WTC11 (cell line): ENCODE results near the gene PPP4R4. TPM values are rescaled to one million over a fixed set of nuclear protein-coding genes. Genes with fewer than 3 reads are reported as not detected.
A peak's percentile ranks its signal among the peaks of the same experiment; 100 is the strongest.

Experiments
- ATAC-seq: fragments of 200-7000 bp; cut with Tn5 transposase; 2 replicates; pipeline ENCODE4 v1.10.0; 2021; ENCODE audit warnings: mild to moderate bottlenecking, moderate library complexity
- CTCF ChIA-PET: fragments of 300-600 bp; sonication (Branson Sonifier 250); formaldehyde crosslinking; loops from one replicate; lab custom pipeline; 2021; ENCODE audit warnings: antibody characterized with exemption; lab: Charles Lee
- POLR2A ChIA-PET: fragments of 350-600 bp; sonication (Branson Sonifier 250); formaldehyde crosslinking; loops from one replicate; lab custom pipeline; 2021; ENCODE audit warnings: antibody characterized with exemption; lab: Charles Lee
- DNase-seq: peaks from one replicate; pipeline ENCODE4 v3.0.0; 2021; ENCODE audit warnings: low spot score
- H3K27ac Mint-ChIP-seq: 2 replicates; pipeline ENCODE4 v1.8.0; 2021; ENCODE audit warnings: mixed read lengths
- H3K27me3 Mint-ChIP-seq: 2 replicates; pipeline ENCODE4 v1.8.0; 2021; ENCODE audit warnings: low read depth, mild to moderate bottlenecking, moderate library complexity, mixed read lengths
- H3K36me3 Mint-ChIP-seq: 2 replicates; pipeline ENCODE4 v1.8.0; 2021; ENCODE audit warnings: mixed read lengths
- H3K4me1 Mint-ChIP-seq: 2 replicates; pipeline ENCODE4 v1.8.0; 2022; ENCODE audit warnings: mixed read lengths
- H3K4me3 Mint-ChIP-seq: 2 replicates; pipeline ENCODE4 v1.8.0; 2021; ENCODE audit warnings: mild to moderate bottlenecking, moderate library complexity, mixed read lengths
- H3K9me3 Mint-ChIP-seq: 2 replicates; pipeline ENCODE4 v1.8.0; 2021; ENCODE audit warnings: mixed read lengths
- AFF4 ChIP-seq: sonication (generic); formaldehyde crosslinking; IDR thresholded peaks from 2 replicates; pipeline ENCODE4 v1.8.1; 2023; ENCODE audit warnings: mild to moderate bottlenecking, missing genetic modification reagents, borderline replicate concordance
- CBFB ChIP-seq: sonication (generic); formaldehyde crosslinking; IDR thresholded peaks from 2 replicates; pipeline ENCODE4 v1.8.1; 2022; ENCODE audit warnings: mild to moderate bottlenecking, low read depth, missing genetic modification reagents
- EMX1 ChIP-seq: fragments of 250-450 bp; sonication (Bioruptor Pico); IDR thresholded peaks from 2 replicates; pipeline ENCODE4 v1.8.0; 2021; ENCODE audit warnings: mild to moderate bottlenecking
- GABPB1 ChIP-seq: sonication (generic); formaldehyde crosslinking; IDR thresholded peaks from 2 replicates; pipeline ENCODE4 v1.8.1; 2023; ENCODE audit warnings: mild to moderate bottlenecking, missing genetic modification reagents
- GTF2I ChIP-seq: fragments of 250-450 bp; sonication (Bioruptor Pico); conservative IDR thresholded peaks from 2 replicates; pipeline ENCODE4 v1.4.0; 2021; ENCODE audit warnings: mild to moderate bottlenecking
- HMGA2 ChIP-seq: fragments of 250-450 bp; sonication (Bioruptor Pico); IDR thresholded peaks from 2 replicates; pipeline ENCODE4 v1.4.0; 2021; ENCODE audit warnings: mild to moderate bottlenecking, moderate library complexity
- MYBL2 ChIP-seq: sonication (generic); formaldehyde crosslinking; IDR thresholded peaks from 2 replicates; pipeline ENCODE4 v1.8.1; 2023; ENCODE audit warnings: mild to moderate bottlenecking, moderate library complexity, missing genetic modification reagents
- NR1H2 ChIP-seq: sonication (generic); formaldehyde crosslinking; IDR thresholded peaks from 2 replicates; pipeline ENCODE4 v1.9.0; 2021; ENCODE audit warnings: mild to moderate bottlenecking, moderate library complexity, missing genetic modification reagents
- NR2C2 ChIP-seq: sonication (generic); formaldehyde crosslinking; IDR thresholded peaks from 2 replicates; pipeline ENCODE4 v1.8.0; 2022; ENCODE audit warnings: mild to moderate bottlenecking, missing genetic modification reagents
- PREB ChIP-seq: sonication (generic); formaldehyde crosslinking; IDR thresholded peaks from 2 replicates; pipeline ENCODE4 v1.8.1; 2022; ENCODE audit warnings: mild to moderate bottlenecking, missing genetic modification reagents, moderate library complexity, borderline replicate concordance
- RORB ChIP-seq: fragments of 250-450 bp; sonication (Bioruptor Pico); IDR thresholded peaks from 2 replicates; pipeline ENCODE4 v1.9.0; 2021; ENCODE audit warnings: mild to moderate bottlenecking
- SP1 ChIP-seq: sonication (generic); formaldehyde crosslinking; conservative IDR thresholded peaks from 2 replicates; pipeline ENCODE4 v1.8.1; 2022; ENCODE audit warnings: missing genetic modification reagents
- ZNF219 ChIP-seq: sonication (generic); formaldehyde crosslinking; IDR thresholded peaks from 2 replicates; pipeline ENCODE4 v1.8.0; 2023; ENCODE audit warnings: missing genetic modification reagents, mild to moderate bottlenecking, borderline replicate concordance
- ZNF232 ChIP-seq: sonication (generic); formaldehyde crosslinking; IDR thresholded peaks from 2 replicates; pipeline ENCODE4 v1.8.0; 2022; ENCODE audit warnings: mild to moderate bottlenecking, missing genetic modification reagents
- ZNF512 ChIP-seq: sonication (generic); formaldehyde crosslinking; IDR thresholded peaks from 2 replicates; pipeline ENCODE4 v1.8.1; 2022; ENCODE audit warnings: missing genetic modification reagents, borderline replicate concordance
- total RNA-seq: library from RNA; stranded (reverse); gene quantifications from 3 replicates; pipeline ENCODE4 v1.2.3, GENCODE V29; 2021

PPP4R4 gene
- total RNA-seq, 1 experiment from 2014 or later, result 9.6 TPM

DNA sequence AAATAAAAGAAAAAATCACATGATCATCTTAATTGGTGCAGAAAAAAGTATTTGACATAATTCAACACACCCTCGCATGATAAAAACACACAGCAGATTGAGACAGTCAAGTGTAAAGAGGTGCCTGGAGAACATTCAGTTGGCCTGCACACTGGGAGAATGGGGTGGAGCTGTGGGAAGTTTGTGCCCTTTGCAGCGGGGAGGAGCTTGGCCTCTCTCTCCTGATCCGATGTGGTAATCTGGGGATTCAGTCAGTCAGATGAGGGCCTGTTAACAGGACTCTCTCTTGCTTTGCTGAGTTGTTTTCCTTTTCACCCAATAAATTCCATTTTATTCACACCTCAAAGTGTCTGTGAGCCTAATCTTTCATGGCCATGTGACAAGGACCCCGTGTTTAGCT lies 143.1 kb downstream of the PPP4R4 start:
- no peak overlapping the region for H3K4me3 Mint-ChIP-seq
- ChIA-PET CTCF (interaction anchor here (1.0 kb wide), 2 partner anchors 10 to 281 kb away, joined by 3 to 5 read pairs; no protein-coding TSS in a partner anchor), POLR2A (no interaction called here)
- no peaks in the 10 kb centered on the region for H3K27me3 Mint-ChIP-seq
- no peaks in the 10 kb centered on the region for H3K36me3 Mint-ChIP-seq
- DNase-seq (no peak), ATAC-seq (peak; percentile 72)
- TF ChIP-seq EMX1 (CRISPR knock-in tag), result no peak
- no peaks in the 10 kb centered on the region for H3K9me3 Mint-ChIP-seq
- H3K4me1 Mint-ChIP-seq, result 0 out of 2 replicates have a peak, but pooled peaks cover 2% of the 10 kb centered on the region
- H3K27ac Mint-ChIP-seq, result no peak overlapping the region

DNA sequence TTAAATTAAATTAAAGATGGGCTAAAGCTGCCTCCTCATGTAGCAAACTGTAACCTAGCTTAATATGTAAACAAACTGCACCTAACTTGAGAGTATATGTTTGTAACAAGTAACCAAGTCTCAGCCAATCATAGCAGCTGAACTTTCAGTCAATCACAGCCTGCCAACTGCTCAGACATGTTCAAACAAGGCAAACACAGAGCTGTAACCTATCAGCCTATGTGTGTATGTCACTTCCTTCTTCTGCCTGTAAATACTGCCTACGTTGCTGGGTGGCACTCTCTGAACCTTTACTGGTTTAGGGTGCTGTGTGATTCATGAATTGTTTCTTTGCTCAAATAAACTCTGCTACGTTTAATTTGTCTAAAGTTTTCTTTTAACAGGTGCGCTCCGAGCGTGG lies 146.1 kb downstream of the PPP4R4 start:
- ATAC-seq, result no peak
- no peak for DNase-seq
- CTCF ChIA-PET, result interaction anchor here (0.9 to 1.1 kb wide), 3 partner anchors 13 to 380 kb away, joined by 3 read pairs; no protein-coding TSS in a partner anchor

DNA sequence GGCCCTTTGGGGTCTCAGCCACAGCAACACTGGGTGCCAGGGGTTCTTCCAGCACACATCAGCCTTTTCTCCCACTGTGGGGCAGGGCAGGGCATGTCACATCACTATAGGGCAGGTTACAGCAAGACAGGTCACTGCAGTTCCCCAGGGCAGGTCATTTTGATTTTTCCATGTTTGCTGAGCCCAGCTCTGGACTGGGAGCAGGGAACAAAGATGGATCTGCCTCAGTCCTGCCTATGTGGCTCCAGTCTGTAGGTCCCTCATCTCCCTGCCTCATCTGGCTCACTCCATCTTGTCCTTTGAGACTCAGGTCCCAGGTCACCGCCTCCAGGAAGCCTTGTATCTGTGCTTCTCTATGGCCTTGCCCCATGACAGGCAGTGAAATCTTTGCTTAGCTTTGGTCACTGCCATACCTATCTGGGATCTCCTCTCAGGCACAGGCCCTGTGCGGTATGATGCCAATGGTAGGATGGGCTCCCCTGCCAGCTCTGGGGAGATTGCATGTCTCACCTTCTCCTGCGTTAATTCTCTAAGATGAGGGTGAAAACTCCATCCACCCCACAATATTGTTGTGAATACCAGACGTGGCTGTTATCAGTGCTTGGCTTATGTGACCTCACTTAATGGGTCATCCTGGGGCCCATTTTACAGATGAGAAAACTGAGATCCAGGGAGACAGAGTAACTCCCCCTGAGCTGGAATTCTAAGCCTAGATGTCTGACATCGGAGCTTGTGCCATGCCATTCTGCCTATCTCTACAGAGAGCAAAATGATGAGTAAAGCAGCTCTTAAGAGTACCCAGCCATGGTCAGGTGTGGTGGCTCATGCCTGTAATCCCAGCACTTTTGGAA lies 147.5 kb downstream of the PPP4R4 start:
- DNase-seq, result no peak
- H3K36me3 Mint-ChIP-seq, result no peaks in the 10 kb centered on the region
- ChIA-PET CTCF (interaction anchor here (0.9 to 1.0 kb wide), 3 partner anchors 14 to 382 kb away, joined by 3 read pairs; no protein-coding TSS in a partner anchor), POLR2A (no interaction called here)
- no peaks in the 10 kb centered on the region for H3K9me3 Mint-ChIP-seq
- H3K4me3 Mint-ChIP-seq, result no peak overlapping the region
- H3K27ac Mint-ChIP-seq, result no peak overlapping the region
- no peaks in the 10 kb centered on the region for H3K27me3 Mint-ChIP-seq
- 0 out of 2 replicates have a peak, but pooled peaks cover 2% of the 10 kb centered on the region for H3K4me1 Mint-ChIP-seq
- TF ChIP-seq MYBL2 (CRISPR knock-in tag) (no peak), ZNF232 (no peak), CBFB (CRISPR knock-in tag) (no peak), RORB (no peak), SP1 (no peak), HMGA2 (CRISPR knock-in tag) (no peak), GTF2I (CRISPR knock-in tag) (no peak), AFF4 (no peak), NR1H2 (CRISPR knock-in tag) (no peak), ZNF512 (no peak), NR2C2 (no peak), PREB (CRISPR knock-in tag) (no peak)
- ATAC-seq, result no peak

More for the DNA sequence above, 146.1 kb downstream of the PPP4R4 start:
- H3K4me1 Mint-ChIP-seq, result 0 out of 2 replicates have a peak, but pooled peaks cover 2% of the 10 kb centered on the region
- TF ChIP-seq ZNF219 (no peak), GABPB1 (0 out of 2 replicates have a peak, but pooled peaks have one; percentile 7)
- TF ChIP-seq, all 79 proteins: peak for 1
- H3K9me3 Mint-ChIP-seq, result no peaks in the 10 kb centered on the region
- H3K27ac Mint-ChIP-seq, result no peak overlapping the region
- no peaks in the 10 kb centered on the region for H3K36me3 Mint-ChIP-seq
- no peak overlapping the region for H3K4me3 Mint-ChIP-seq
- POLR2A ChIA-PET, result no interaction called here
- H3K27me3 Mint-ChIP-seq, result no peaks in the 10 kb centered on the region
